Activated naive CD8-positive, alpha-beta T cell treated with anti-CD3 and anti-CD28 coated beads, Interleukin-2, amount 50 U/mL, for 16 hours (primary cell): Measurements from ENCODE around the gene TAAR9.

Experiments used
- DNase-seq: peaks from one replicate; pipeline ENCODE4 v3.0.0-alpha.2; 2020; ENCODE audit warnings: low read depth, low spot score

TAAR9 gene

GRCh38 chr6:132537977-132538376, at the start of gene TAAR9:
Gene TAAR9 (plus strand): TSS chr6:132538277. CDS start chr6:132538290, 13 bp downstream.
- no peak for DNase-seq

- no peak for DNase-seq
These were observed 48.7 kb upstream of the TAAR9 start for GRCh38 chr6:132489376-132489775.

GRCh38 chr6:132490024-132490423, 48.1 kb upstream of the TAAR9 start:
- DNase-seq = no peak

- DNase-seq = no peak
These were observed 47.4 kb upstream of the TAAR9 start for GRCh38 chr6:132490478-132491204.

- no peak for DNase-seq
These were observed 46.8 kb upstream of the TAAR9 start for GRCh38 chr6:132491303-132491702.

- no peak for DNase-seq
These were observed 46.2 kb upstream of the TAAR9 start for GRCh38 chr6:132491881-132492280.

- no peak for DNase-seq
These were observed 43.1 kb upstream of the TAAR9 start for GRCh38 chr6:132494954-132495353.

- no peak for DNase-seq
These were observed 42.4 kb upstream of the TAAR9 start for GRCh38 chr6:132495604-132496079.

GRCh38 chr6:132496519-132497180, 41.4 kb upstream of the TAAR9 start:
- DNase-seq = no peak

GRCh38 chr6:132498638-132499037, 39.4 kb upstream of the TAAR9 start:
- no peak for DNase-seq

GRCh38 chr6:132499757-132500156, 38.3 kb upstream of the TAAR9 start:
- DNase-seq = no peak

- no peak for DNase-seq
These were observed 33.3 kb upstream of the TAAR9 start for GRCh38 chr6:132504757-132505156.

- no peak for DNase-seq
These were observed 32.9 kb upstream of the TAAR9 start for GRCh38 chr6:132505158-132505557.

GRCh38 chr6:132506461-132506860, 31.6 kb upstream of the TAAR9 start:
- DNase-seq = no peak

GRCh38 chr6:132506869-132507808, 30.9 kb upstream of the TAAR9 start:
- no peak for DNase-seq

GRCh38 chr6:132511210-132511830, 26.8 kb upstream of the TAAR9 start:
- DNase-seq = no peak

- no peak for DNase-seq
These were observed 26.3 kb upstream of the TAAR9 start for GRCh38 chr6:132511831-132512220.

GRCh38 chr6:132512342-132512637, 25.8 kb upstream of the TAAR9 start:
- DNase-seq = no peak

- peak; percentile 65 for DNase-seq
These were observed 25.1 kb upstream of the TAAR9 start, which contains the start of gene STX7 for GRCh38 chr6:132512638-132513632. Gene STX7 (minus strand): TSS chr6:132513116. CDS start chr6:132503530, 9,586 bp downstream.

GRCh38 chr6:132513831-132514545, 24.1 kb upstream of the TAAR9 start:
- DNase-seq = no peak
